ENCODE results near the gene PEX16.

- TF ChIP-seq CTCF (IDR thresholded peaks at IDR 0.05) (no peak), EP300 (IDR thresholded peaks at IDR 0.05) (no peak)
These were observed 42.9 kb upstream of the PEX16 start for GRCh38 chr11:45960387-45961095.
